Measurements from ENCODE around the gene HOXA3. TPM values are rescaled to one million over a fixed set of nuclear protein-coding genes. Genes with fewer than 3 reads are reported as not detected.
A peak's percentile ranks its signal among the peaks of the same experiment; 100 is the strongest.

The HOXA3 gene
- total RNA-seq, 1 donor from 2014 or later, result not detected

- intact Hi-C loops (cut with micrococcal nuclease), result loop anchor here (1.0 to 2.0 kb wide), 3 partner anchors 20 to 266 kb away; partner anchors contain the start of gene SKAP2
- Mint-ChIP-seq H3K4me3 (peak within 1 kb of the TSS; percentile 76), H3K4me1 (peaks cover 2% of the 10 kb centered on the region), H3K9me3 (no peaks in the 10 kb centered on the region), H3K27ac (no peak within 1 kb of the TSS), H3K27me3 (peaks cover 40% of the 10 kb centered on the region), H3K36me3 (ENCODE audit: low read depth) (no peaks in the 10 kb centered on the region)
- ChIA-PET CTCF (no interaction called here), POLR2A (interaction anchor here (0.7 to 2.2 kb wide), 3 partner anchors 34 to 785 kb away, joined by 4 to 16 read pairs (median 10); partner anchors contain the start of gene SKAP2)
- DNase-seq (peak; percentile 70), ATAC-seq (ENCODE audit: low read depth) (peak; percentile 96)
- no peak for TF ChIP-seq CTCF (IDR thresholded peaks at IDR 0.05)
Measured at GRCh38 chr7:27130540-27131389, 21.6 kb downstream of the HOXA3 start, which contains the start of gene HOXA4. Gene HOXA4, minus strand, starts transcription at chr7:27130757. Its CDS starts 24 bp downstream, at chr7:27130733.

- POLR2A ChIA-PET, result interaction anchor here (2.0 to 2.2 kb wide), 2 partner anchors 33 to 266 kb away, joined by 10 to 16 read pairs; partner anchors contain the start of gene SKAP2
Measured at GRCh38 chr7:27129729-27130539, 22.4 kb downstream of the HOXA3 start.

DNA sequence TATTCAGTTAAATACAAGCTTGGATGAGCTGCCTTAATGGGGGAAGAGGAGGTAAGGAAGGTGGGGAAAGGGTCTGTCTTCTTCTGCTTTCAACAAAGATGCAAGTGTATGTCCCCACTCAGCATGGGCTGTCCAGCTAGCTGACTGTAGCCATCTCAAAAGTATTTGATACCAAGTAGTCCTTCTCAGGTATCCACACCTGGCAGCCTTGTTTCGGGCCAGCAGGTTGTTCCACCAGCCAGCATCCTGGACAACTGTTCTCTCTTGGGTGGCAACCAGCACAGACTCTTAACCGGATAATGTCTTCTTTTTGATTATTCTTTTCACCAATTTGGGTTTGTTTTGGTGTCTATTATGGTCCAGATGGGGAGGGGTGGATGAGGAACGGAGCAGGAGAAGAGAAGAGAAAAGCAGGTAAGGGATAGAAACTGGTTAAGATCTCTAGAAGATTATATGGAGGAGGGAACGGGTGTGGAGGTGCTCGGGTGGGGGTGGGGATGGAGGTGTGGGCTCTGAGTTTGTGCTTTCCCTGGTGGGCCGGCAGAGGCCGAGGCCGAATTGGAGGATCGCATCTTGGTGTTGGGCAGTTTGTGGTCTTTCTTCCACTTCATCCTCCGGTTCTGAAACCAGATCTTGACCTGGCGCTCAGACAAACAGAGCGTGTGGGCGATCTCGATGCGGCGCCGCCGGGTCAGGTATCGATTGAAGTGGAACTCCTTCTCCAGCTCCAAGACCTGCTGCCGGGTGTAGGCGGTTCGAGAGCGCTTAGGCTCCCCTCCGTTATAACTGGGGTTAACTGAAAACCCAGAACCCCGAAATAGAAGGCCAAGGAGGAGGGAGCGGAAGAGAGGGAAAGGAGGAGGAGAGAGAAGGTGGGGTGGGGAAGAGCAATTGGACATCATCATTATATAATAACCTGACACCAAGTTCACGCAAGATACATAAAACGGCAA is 23.3 kb downstream of the HOXA3 start:
- Mint-ChIP-seq H3K27me3 (peaks cover 43% of the 10 kb centered on the region), H3K4me3 (peak overlapping the region; percentile 4), H3K36me3 (ENCODE audit: low read depth) (no peaks in the 10 kb centered on the region), H3K9me3 (no peaks in the 10 kb centered on the region), H3K27ac (no peak overlapping the region), H3K4me1 (no peaks in the 10 kb centered on the region)
- no peak for TF ChIP-seq CTCF (IDR thresholded peaks at IDR 0.05)
- no peak for DNase-seq
- intact Hi-C loops (cut with micrococcal nuclease), result no loop called here
- POLR2A ChIA-PET, result no interaction called here
- CTCF ChIA-PET, result no interaction called here
- no peak for ATAC-seq (ENCODE audit: low read depth)

More at GRCh38 chr7:27129729-27130539, 22.4 kb downstream of the HOXA3 start:
- Mint-ChIP-seq H3K27ac (no peak overlapping the region), H3K36me3 (ENCODE audit: low read depth) (no peaks in the 10 kb centered on the region), H3K9me3 (no peaks in the 10 kb centered on the region), H3K27me3 (peaks cover 44% of the 10 kb centered on the region), H3K4me1 (peaks cover 2% of the 10 kb centered on the region), H3K4me3 (no peak overlapping the region)
- intact Hi-C loops (cut with micrococcal nuclease), result loop anchor here (1.0 to 2.0 kb wide), 3 partner anchors 21 to 266 kb away; partner anchors contain the start of gene SKAP2
- ATAC-seq (ENCODE audit: low read depth) (peak; percentile 29), DNase-seq (no peak)
- no peak for TF ChIP-seq CTCF (IDR thresholded peaks at IDR 0.05)
- CTCF ChIA-PET, result no interaction called here

DNA sequence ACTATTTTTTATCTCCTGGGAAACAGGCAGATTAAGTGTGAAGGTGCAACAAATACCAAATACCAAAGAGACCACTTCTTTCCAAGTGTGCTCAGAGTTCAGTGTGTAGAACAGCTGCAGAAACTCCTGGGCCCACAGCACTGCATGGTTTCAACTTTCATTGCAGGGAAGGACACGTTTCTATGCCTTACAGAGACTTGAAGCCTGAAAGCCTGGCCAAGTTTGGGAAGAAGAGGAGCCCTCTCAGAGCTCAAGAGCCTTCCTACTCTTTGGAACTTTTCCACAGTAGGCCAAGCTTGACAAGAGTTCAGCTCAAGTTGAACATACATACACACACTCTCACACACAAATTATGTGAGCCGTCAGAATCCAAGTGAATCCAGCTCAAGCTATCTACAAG is 24.3 kb downstream of the HOXA3 start:
- Mint-ChIP-seq H3K4me1 (no peaks in the 10 kb centered on the region), H3K4me3 (no peak overlapping the region), H3K9me3 (no peaks in the 10 kb centered on the region), H3K27me3 (peaks cover 36% of the 10 kb centered on the region), H3K27ac (no peak overlapping the region), H3K36me3 (ENCODE audit: low read depth) (no peaks in the 10 kb centered on the region)
- TF ChIP-seq CTCF (IDR thresholded peaks at IDR 0.05), result no peak
- ChIA-PET POLR2A (no interaction called here), CTCF (no interaction called here)
- DNase-seq (no peak), ATAC-seq (ENCODE audit: low read depth) (no peak)
- intact Hi-C loops (cut with micrococcal nuclease), result no loop called here
